Esophagus muscularis mucosa (tissue), 4 donors: ENCODE results near the gene BRD7. TPM values are rescaled to one million over a fixed set of nuclear protein-coding genes. Genes with fewer than 3 reads are reported as not detected.
A peak's percentile ranks its signal among the peaks of the same experiment; 100 is the strongest.

Experiments
- DNase-seq: peaks from one replicate; pipeline ENCODE4 v3.0.0-alpha.2; 2017; ENCODE audit errors: extremely low spot score
- H3K27ac ChIP-seq, 4 donors: fragments of 200-600 bp; sonication (generic); replicated peaks in 1 of 4; 1 replicate in 3 of 4; 2 replicates in 1 of 4; pipeline ENCODE4 v1.5.1; 2016 to 2019; ENCODE audit warnings: mild to moderate bottlenecking in 1 of 4
- H3K27me3 ChIP-seq, 4 donors: fragments of 200-600 bp; sonication (generic); one replicate each; pipeline versions ENCODE4 v1.5.1 to v1.6.0; 2016 to 2019
- H3K36me3 ChIP-seq, 4 donors: fragments of 200-600 bp; sonication (generic); one replicate each; pipeline ENCODE4 v1.5.1; 2016 to 2019
- H3K4me1 ChIP-seq, 4 donors: fragments of 200-600 bp; sonication (generic); one replicate each; pipeline ENCODE4 v1.5.1; 2016 to 2019
- H3K4me3 ChIP-seq, 4 donors: fragments of 200-600 bp; sonication (generic); 1 replicate in 2 of 4; 2 replicates in 2 of 4; pipeline ENCODE4 v1.5.1; 2016 to 2019; ENCODE audit warnings: mild to moderate bottlenecking in 4 of 4, moderate library complexity in 1 of 4
- H3K9me3 ChIP-seq, 4 donors: fragments of 200-600 bp; sonication (generic); 1 replicate in 3 of 4; 2 replicates in 1 of 4; pipeline ENCODE4 v1.5.1; 2016 to 2019
- EP300 ChIP-seq: sonication (generic); formaldehyde crosslinking; IDR thresholded peaks from one replicate; pipeline ENCODE4 v1.6.1; 2017; ENCODE audit warnings: antibody characterized with exemption
- POLR2A ChIP-seq: fragments of 450-650 bp; IDR thresholded peaks from one replicate; pipeline ENCODE4 v1.6.1; 2017; ENCODE audit warnings: antibody characterized with exemption, moderate library complexity, mild to moderate bottlenecking, low read depth
- POLR2AphosphoS5 ChIP-seq, 2 donors: sonication (generic); formaldehyde crosslinking; IDR thresholded peaks; one replicate each; pipeline ENCODE4 v1.6.1; 2017; ENCODE audit warnings: antibody characterized with exemption in 2 of 2
- WGBS: methylation state at CpG from one replicate; pipeline ENCODE4 v1.1.5; 2018; 5-methylcytosine and 5-hydroxymethylcytosine counted together
- intact Hi-C: fragments of 100-400 bp; cut with DNase I; formaldehyde crosslinking; loops from one replicate; pipeline ENCODE4 v1.15.1; 2023
- total RNA-seq, 4 donors: library from RNA; depleted of rRNA; stranded (reverse); fragments of >200 nt; gene quantifications; one replicate each; pipeline versions ENCODE4 v1.1.0 to v1.2.1, GENCODE V29; 2016
- TF ChIP-seq, protein P1 (sequence below), 3 experiments: fragments of 200-600 bp in 2 of 3; fragments of 450-650 bp in 1 of 3; sonication (generic) in 2 of 3; IDR thresholded peaks; one replicate each; pipeline ENCODE4 v1.5.1; 2017 to 2019; ENCODE audit warnings: antibody characterized with exemption in 3 of 3, mild to moderate bottlenecking in 2 of 3, moderate library complexity in 1 of 3

Gene BRD7
- total RNA-seq, 4 donors from 2014 or later, result 49.5 to 68.1 (median 56.5) TPM

DNA sequence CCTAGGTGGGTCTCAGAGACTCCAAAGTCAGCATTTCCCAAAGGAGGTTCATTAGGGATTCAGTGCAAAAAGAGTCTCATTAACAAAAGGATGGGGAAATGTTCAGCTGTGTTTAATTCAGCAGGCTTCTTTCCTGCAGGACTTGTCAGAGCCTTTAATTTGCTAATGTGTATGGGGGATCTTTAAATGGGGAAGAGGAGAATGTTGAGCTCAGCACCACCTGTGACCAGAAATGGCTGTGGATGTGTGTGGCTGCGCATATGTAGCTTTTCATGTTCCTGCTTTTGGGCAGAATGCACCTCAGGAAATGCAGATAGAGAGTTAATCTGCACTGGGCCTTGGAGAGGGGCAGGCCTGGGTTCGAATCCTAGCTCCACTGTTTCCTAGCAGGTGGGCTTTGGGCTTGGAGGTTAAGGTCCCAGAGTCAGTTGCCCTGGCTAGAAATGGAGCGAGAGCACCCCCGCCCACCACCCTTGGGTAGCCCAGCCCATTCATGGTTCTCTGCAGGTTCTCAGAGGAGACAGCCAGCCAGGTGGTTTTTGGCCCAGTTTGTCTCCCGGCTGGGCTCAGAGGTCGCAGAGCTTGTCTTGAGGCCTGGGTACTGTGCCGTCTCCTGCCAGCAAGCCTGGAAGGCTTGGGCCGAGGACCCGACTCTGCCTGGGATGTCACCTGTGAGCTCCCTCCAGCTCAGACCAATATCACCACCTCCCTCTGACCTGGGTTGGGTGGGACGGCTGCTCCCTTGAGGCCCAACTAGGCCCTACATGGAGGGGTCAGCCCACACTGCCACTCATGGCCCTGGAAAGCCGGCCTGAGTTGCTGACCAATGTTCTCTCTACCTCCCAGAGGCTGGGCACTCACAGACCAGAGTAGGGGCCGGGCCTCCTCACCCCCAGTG lies 93.1 kb downstream of the BRD7 start:
- no peak for DNase-seq
- 94% methylated on average over 5 of the region's 12 CpGs for WGBS
- TF ChIP-seq, protein P1, sequence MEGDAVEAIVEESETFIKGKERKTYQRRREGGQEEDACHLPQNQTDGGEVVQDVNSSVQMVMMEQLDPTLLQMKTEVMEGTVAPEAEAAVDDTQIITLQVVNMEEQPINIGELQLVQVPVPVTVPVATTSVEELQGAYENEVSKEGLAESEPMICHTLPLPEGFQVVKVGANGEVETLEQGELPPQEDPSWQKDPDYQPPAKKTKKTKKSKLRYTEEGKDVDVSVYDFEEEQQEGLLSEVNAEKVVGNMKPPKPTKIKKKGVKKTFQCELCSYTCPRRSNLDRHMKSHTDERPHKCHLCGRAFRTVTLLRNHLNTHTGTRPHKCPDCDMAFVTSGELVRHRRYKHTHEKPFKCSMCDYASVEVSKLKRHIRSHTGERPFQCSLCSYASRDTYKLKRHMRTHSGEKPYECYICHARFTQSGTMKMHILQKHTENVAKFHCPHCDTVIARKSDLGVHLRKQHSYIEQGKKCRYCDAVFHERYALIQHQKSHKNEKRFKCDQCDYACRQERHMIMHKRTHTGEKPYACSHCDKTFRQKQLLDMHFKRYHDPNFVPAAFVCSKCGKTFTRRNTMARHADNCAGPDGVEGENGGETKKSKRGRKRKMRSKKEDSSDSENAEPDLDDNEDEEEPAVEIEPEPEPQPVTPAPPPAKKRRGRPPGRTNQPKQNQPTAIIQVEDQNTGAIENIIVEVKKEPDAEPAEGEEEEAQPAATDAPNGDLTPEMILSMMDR (IDR thresholded peaks at IDR 0.05), result no peak
- TF ChIP-seq POLR2A (no peak), POLR2AphosphoS5 (IDR thresholded peaks at IDR 0.05) (no peak), EP300 (no peak)

GRCh38 chr16:50275098-50275415 lies 93.7 kb downstream of the BRD7 start:
- Histone ChIP-seq H3K4me3 (peak overlapping the region; percentile 30 to 42 (median 34)), H3K9me3 (no peaks in the 10 kb centered on the region), H3K36me3 (no peaks in the 10 kb centered on the region), H3K27me3 (no peaks in the 10 kb centered on the region), H3K4me1 (peaks cover 0 to 22% (median 9%) of the 10 kb centered on the region in 4 donors), H3K27ac (peak overlapping the region; percentile 47 to 65 (median 54))
- WGBS, result 86% methylated on average over 1 of the region's 3 CpGs
- DNase-seq, result no peak
- intact Hi-C loops, result no loop called here
- TF ChIP-seq POLR2AphosphoS5 (IDR thresholded peaks at IDR 0.05) (no peak), POLR2A (no peak), EP300 (no peak)

More for the DNA sequence above, 93.1 kb downstream of the BRD7 start:
- Histone ChIP-seq H3K36me3 (no peaks in the 10 kb centered on the region), H3K27me3 (no peaks in the 10 kb centered on the region), H3K9me3 (no peaks in the 10 kb centered on the region), H3K4me1 (peaks cover 0 to 23% (median 9%) of the 10 kb centered on the region in 4 donors), H3K4me3 (peak overlapping the region in 1 of 4 donors; percentile 33), H3K27ac (peak overlapping the region in 3 of 4 donors; percentile 53 to 65 (median 54))
- intact Hi-C loops, result no loop called here

- H3K4me1 ChIP-seq, result peaks cover 0 to 22% (median 9%) of the 10 kb centered on the region in 4 donors
- H3K27ac ChIP-seq, result peak overlapping the region; percentile 47 to 65 (median 54)
- intact Hi-C loops, result no loop called here
- H3K4me3 ChIP-seq, result peak overlapping the region; percentile 30 to 42 (median 34)
- TF ChIP-seq POLR2A (no peak), POLR2AphosphoS5 (IDR thresholded peaks at IDR 0.05) (no peak), EP300 (no peak)
- TF ChIP-seq, protein P1 (IDR thresholded peaks at IDR 0.05), result no peak
- no peak for DNase-seq
- no peaks in the 10 kb centered on the region for H3K9me3 ChIP-seq
- no peaks in the 10 kb centered on the region for H3K27me3 ChIP-seq
- no peaks in the 10 kb centered on the region for H3K36me3 ChIP-seq
- WGBS, result 74% methylated on average over 15 of the region's 18 CpGs
Observed at GRCh38 chr16:50274326-50275097, 94.3 kb downstream of the BRD7 start.

DNA sequence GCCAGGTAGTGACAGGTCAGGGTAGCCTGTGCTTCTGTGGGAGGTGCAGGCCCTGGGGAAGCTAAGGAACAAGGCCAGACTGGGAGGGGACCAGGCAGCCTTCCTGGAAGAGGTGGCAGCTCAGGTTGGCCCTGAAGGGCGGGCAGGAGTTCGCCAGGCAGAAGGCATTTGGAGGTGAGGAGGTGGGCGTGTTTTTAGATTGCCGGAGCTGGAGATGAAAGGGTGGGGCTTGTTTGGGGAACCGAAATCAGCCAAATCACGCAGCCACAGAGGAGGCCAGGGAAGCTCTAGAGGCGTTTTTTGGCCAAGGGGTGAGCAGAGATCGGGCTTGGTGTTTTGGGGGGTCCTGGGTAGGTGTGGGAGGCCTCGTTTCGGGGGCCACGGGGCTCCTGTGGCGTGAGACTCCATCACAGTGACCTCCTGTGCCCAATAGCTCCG lies 94.9 kb downstream of the BRD7 start:
- H3K4me3 ChIP-seq, result peak overlapping the region; percentile 30 to 42 (median 34)

More for the DNA sequence above, 94.9 kb downstream of the BRD7 start:
- Histone ChIP-seq H3K27ac (peak overlapping the region; percentile 47 to 65 (median 54)), H3K27me3 (no peaks in the 10 kb centered on the region), H3K36me3 (no peaks in the 10 kb centered on the region), H3K4me1 (peaks cover 0 to 22% (median 9%) of the 10 kb centered on the region in 4 donors), H3K9me3 (no peaks in the 10 kb centered on the region)
- no peak for DNase-seq
- 59% methylated on average over 11 of the region's 13 CpGs for WGBS
- TF ChIP-seq EP300 (no peak), POLR2AphosphoS5 (IDR thresholded peaks at IDR 0.05) (no peak), POLR2A (no peak)
- TF ChIP-seq, protein P1 (IDR thresholded peaks at IDR 0.05), result no peak
- intact Hi-C loops, result no loop called here
